Kidney (tissue), 14 donors: ENCODE measurements around the gene HSP90AA1. TPM values are rescaled to one million over a fixed set of nuclear protein-coding genes. Genes with fewer than 3 reads are reported as not detected.

Experiments used
- DNase-seq, 5 donors: peaks; one replicate each; pipeline ENCODE4 v3.0.0-alpha.2; 2013 to 2020
- FAIRE-seq: peaks from 2 replicates; lab custom pipeline; 2012; peaks lifted over from hg19 to GRCh38; lab: Jason Lieb, UNC
- H3K27ac ChIP-seq, 2 donors: one replicate each; pipeline ENCODE4 v1.7.0; 2013; ENCODE audit warnings: low read depth in 2 of 2, low read length in 2 of 2, inconsistent platforms in 1 of 2
- H3K27me3 ChIP-seq: one replicate; pipeline ENCODE4 v1.7.1; 2013; ENCODE audit warnings: low read length, inconsistent platforms; ENCODE audit not compliant: control insufficient read depth, insufficient read depth
- H3K36me3 ChIP-seq, 3 donors: one replicate each; pipeline versions ENCODE4 v1.7.0 to v1.7.1; 2013; ENCODE audit warnings: low read length in 3 of 3, control low read depth in 1 of 3, inconsistent platforms in 1 of 3; ENCODE audit not compliant: insufficient read depth in 3 of 3, control insufficient read depth in 2 of 3
- H3K4me1 ChIP-seq, 3 donors: one replicate each; pipeline versions ENCODE4 v1.7.0 to v1.7.1; 2013; ENCODE audit warnings: low read length in 3 of 3, inconsistent platforms in 1 of 3, low read depth in 1 of 3; ENCODE audit not compliant: control insufficient read depth in 2 of 3, insufficient read depth in 2 of 3
- H3K4me3 ChIP-seq, 3 donors: one replicate each; pipeline versions ENCODE4 v1.7.0 to v1.8.1; 2013; ENCODE audit warnings: low read length in 3 of 3, control low read depth in 1 of 3, inconsistent platforms in 1 of 3
- H3K9ac ChIP-seq, 3 donors: one replicate each; pipeline versions ENCODE4 v1.7.0 to v1.7.1; 2013; ENCODE audit warnings: low read length in 3 of 3, control low read depth in 1 of 3, inconsistent platforms in 1 of 3
- H3K9me3 ChIP-seq, 3 donors: one replicate each; pipeline versions ENCODE4 v1.7.0 to v1.7.1; 2013; ENCODE audit warnings: low read length in 3 of 3, control low read depth in 1 of 3, inconsistent platforms in 1 of 3; ENCODE audit not compliant: control insufficient read depth in 2 of 3, insufficient read depth in 1 of 3
- CTCF ChIP-seq: IDR thresholded peaks from 3 replicates; pipeline ENCODE4 v1.5.1; 2012; ENCODE audit warnings: mild to moderate bottlenecking, moderate library complexity, borderline replicate concordance; ENCODE audit not compliant: insufficient read depth; ENCODE audit errors: extremely low read depth
- intact Hi-C: fragments of 100-400 bp; cut with DNase I; formaldehyde crosslinking; loops from one replicate; pipeline ENCODE4 v1.11.1; 2022
- polyA plus RNA-seq: library from polyadenylated mRNA; stranded (reverse); fragments of 350-450 nt; fragmentation: Illumina TruSeq; extraction: RNeasy Lipid Tissue Mini Kit (QIAGEN cat#74804); gene quantifications from one replicate; pipeline ENCODE4 v1.2.3, GENCODE V29; 2014; ENCODE audit warnings: low read depth, low replicate concordance; ENCODE audit not compliant: insufficient read depth
- total RNA-seq: library from RNA; stranded (reverse); fragmentation: NEBNext Ultra II Directional; extraction: Animal tissue kit (Norgen Biotek cat#: 25700); gene quantifications from one replicate; pipeline ENCODE4 v1.2.1, GENCODE V29; 2021
- donor health status: control.
- donor health status: control.
- donor health status: control.
- donor health status: control.
- donor health status: control.
- donor health status: DM: yes; HTN: yes; CAD: no.
- donor health status: Normal renal cell carcinoma (clear cell type).

Gene HSP90AA1
- total and polyA plus RNA-seq, 2 donors from 2014 or later, result 409 to 455 TPM

GRCh38 chr14:102044566-102044965 is 42.3 kb downstream of the HSP90AA1 start:
- Histone ChIP-seq H3K9me3 (no peaks in the 10 kb centered on the region), H3K4me1 (no peaks in the 10 kb centered on the region), H3K9ac (no peak overlapping the region), H3K4me3 (no peak overlapping the region), H3K27me3 (no peaks in the 10 kb centered on the region), H3K27ac (no peak overlapping the region), H3K36me3 (peaks cover 13 to 61% (median 55%) of the 10 kb centered on the region in 3 donors)
- FAIRE-seq (no peak), DNase-seq (no peak)
- no peak for TF ChIP-seq CTCF
- intact Hi-C loops, result no loop called here

GRCh38 chr14:102043251-102044025 is 43.4 kb downstream of the HSP90AA1 start:
- no peak overlapping the region for H3K9ac ChIP-seq
- no peak overlapping the region for H3K4me3 ChIP-seq
- no peak for DNase-seq
- no peaks in the 10 kb centered on the region for H3K9me3 ChIP-seq
- no peak for FAIRE-seq
- H3K27ac ChIP-seq, result no peak overlapping the region
- H3K36me3 ChIP-seq, result peaks cover 14 to 61% (median 54%) of the 10 kb centered on the region in 3 donors
- no peaks in the 10 kb centered on the region for H3K27me3 ChIP-seq
- no peak for TF ChIP-seq CTCF
- intact Hi-C loops, result no loop called here
- H3K4me1 ChIP-seq, result no peaks in the 10 kb centered on the region

GRCh38 chr14:102042699-102043098 is 44.1 kb downstream of the HSP90AA1 start:
- DNase-seq (no peak), FAIRE-seq (no peak)
- Histone ChIP-seq H3K27me3 (no peaks in the 10 kb centered on the region), H3K36me3 (peaks cover 15 to 62% (median 53%) of the 10 kb centered on the region in 3 donors), H3K27ac (no peak overlapping the region), H3K4me3 (no peak overlapping the region), H3K9ac (no peak overlapping the region), H3K9me3 (no peaks in the 10 kb centered on the region), H3K4me1 (no peaks in the 10 kb centered on the region)
- intact Hi-C loops, result no loop called here
- no peak for TF ChIP-seq CTCF
